ENCODE measurements around the gene OR10J5. TPM values are rescaled to one million over a fixed set of nuclear protein-coding genes. Genes with fewer than 3 reads are reported as not detected.
A peak's percentile ranks its signal among the peaks of the same experiment; 100 is the strongest.
"Not testable (repeated sequence)": the region's sequence is repeated elsewhere in the genome, so short reads cannot be mapped to it uniquely, and the experiment has no call there.

Gene OR10J5
- total RNA-seq, 1 experiment from 2014 or later: not detected

- 0 out of 2 replicates have a peak, but pooled peaks cover 1% of the 10 kb centered on the region for H3K36me3 Mint-ChIP-seq
- ChIA-PET POLR2A (no interaction called here), CTCF (no interaction called here)
- TF ChIP-seq SMAD4 (CRISPR knock-in tag; IDR thresholded peaks at IDR 0.05) (no peak), E2F1 (CRISPR knock-in tag; IDR thresholded peaks at IDR 0.05) (no peak)
- no peaks in the 10 kb centered on the region for H3K4me1 Mint-ChIP-seq
- ATAC-seq: no peak
- peaks cover 14% of the 10 kb centered on the region for H3K9me3 Mint-ChIP-seq
- no peaks in the 10 kb centered on the region for H3K27me3 Mint-ChIP-seq (ENCODE audit: low read depth)
- no peak for DNase-seq (ENCODE audit: low spot score)
- H3K4me3 Mint-ChIP-seq: no peak overlapping the region
- no peak overlapping the region for H3K27ac Mint-ChIP-seq
Measured at GRCh38 chr1:159532922-159533321, 2.9 kb downstream of the OR10J5 start.

GRCh38 chr1:159524792-159525191, 11.0 kb downstream of the OR10J5 start:
- H3K27me3 Mint-ChIP-seq (ENCODE audit: low read depth); H3K36me3 Mint-ChIP-seq; H3K27ac Mint-ChIP-seq; DNase-seq (ENCODE audit: low spot score); POLR2A ChIA-PET; H3K4me3 Mint-ChIP-seq; H3K4me1 Mint-ChIP-seq; ATAC-seq; CTCF ChIA-PET: not testable (repeated sequence)
- peak; percentile 91 for TF ChIP-seq HMGA2 (CRISPR knock-in tag; IDR thresholded peaks at IDR 0.05)
- peaks cover 35% of the 10 kb centered on the region for H3K9me3 Mint-ChIP-seq

DNA sequence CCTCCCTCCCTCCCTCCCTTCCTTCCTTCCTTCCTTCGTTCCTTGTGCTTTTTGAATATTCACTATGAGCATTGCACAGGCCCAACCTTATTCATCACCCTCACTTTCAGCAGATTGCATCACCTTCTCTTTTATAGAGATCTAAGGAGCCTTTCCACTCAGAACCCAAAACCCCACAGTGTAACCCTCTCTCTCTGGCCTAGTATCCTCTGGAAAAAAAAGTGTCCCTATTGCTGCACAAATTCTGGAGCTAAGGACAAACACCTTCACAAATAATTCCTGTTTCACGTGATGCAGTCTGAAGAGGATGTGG, 25.6 kb downstream of the OR10J5 start:
- POLR2A ChIA-PET: no interaction called here
- ATAC-seq (no peak), DNase-seq (ENCODE audit: low spot score) (no peak)
- CTCF ChIA-PET: no interaction called here
- no peak overlapping the region for H3K4me3 Mint-ChIP-seq
- H3K27me3 Mint-ChIP-seq (ENCODE audit: low read depth): no peaks in the 10 kb centered on the region
- H3K36me3 Mint-ChIP-seq: no peaks in the 10 kb centered on the region
- H3K4me1 Mint-ChIP-seq: no peaks in the 10 kb centered on the region
- TF ChIP-seq ELF4 (CRISPR knock-in tag; IDR thresholded peaks at IDR 0.05; ENCODE audit: low read depth) (no peak), HMGA2 (CRISPR knock-in tag; IDR thresholded peaks at IDR 0.05) (no peak), EMX1 (CRISPR knock-in tag; IDR thresholded peaks at IDR 0.05) (no peak), STAT6 (CRISPR knock-in tag; conservative IDR thresholded peaks at IDR 0.05; ENCODE audit: low read depth) (no peak), NFYB (CRISPR knock-in tag; conservative IDR thresholded peaks at IDR 0.05; ENCODE audit: low read depth) (no peak), ZSCAN18 (CRISPR knock-in tag; IDR thresholded peaks at IDR 0.05) (no peak), MYBL2 (CRISPR knock-in tag; IDR thresholded peaks at IDR 0.05) (no peak), CDX4 (CRISPR knock-in tag; IDR thresholded peaks at IDR 0.05; ENCODE audit: borderline replicate concordance) (no peak), ETV6 (CRISPR knock-in tag; IDR thresholded peaks at IDR 0.05) (no peak), ZNF423 (CRISPR knock-in tag; IDR thresholded peaks at IDR 0.05) (no peak), CBFB (CRISPR knock-in tag; IDR thresholded peaks at IDR 0.05; ENCODE audit: low read depth) (no peak), RELA (CRISPR knock-in tag; IDR thresholded peaks at IDR 0.05; ENCODE audit: borderline replicate concordance) (no peak), NR1H2 (CRISPR knock-in tag; IDR thresholded peaks at IDR 0.05) (no peak), CREB1 (CRISPR knock-in tag; IDR thresholded peaks at IDR 0.05) (no peak), SMAD4 (CRISPR knock-in tag; IDR thresholded peaks at IDR 0.05) (no peak)
- TF ChIP-seq, protein P1, sequence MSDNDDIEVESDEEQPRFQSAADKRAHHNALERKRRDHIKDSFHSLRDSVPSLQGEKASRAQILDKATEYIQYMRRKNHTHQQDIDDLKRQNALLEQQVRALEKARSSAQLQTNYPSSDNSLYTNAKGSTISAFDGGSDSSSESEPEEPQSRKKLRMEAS (CRISPR knock-in tag; IDR thresholded peaks at IDR 0.05): no peak
- TF ChIP-seq, protein P2, sequence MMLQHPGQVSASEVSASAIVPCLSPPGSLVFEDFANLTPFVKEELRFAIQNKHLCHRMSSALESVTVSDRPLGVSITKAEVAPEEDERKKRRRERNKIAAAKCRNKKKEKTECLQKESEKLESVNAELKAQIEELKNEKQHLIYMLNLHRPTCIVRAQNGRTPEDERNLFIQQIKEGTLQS (CRISPR knock-in tag; conservative IDR thresholded peaks at IDR 0.05): no peak
- peaks cover 27% of the 10 kb centered on the region for H3K9me3 Mint-ChIP-seq
- H3K27ac Mint-ChIP-seq: no peak overlapping the region
